ENCODE data around the gene PUM1.

GRCh38 chr1:30883389-30884172, 181.9 kb downstream of the PUM1 start:
- TF ChIP-seq, protein P1, sequence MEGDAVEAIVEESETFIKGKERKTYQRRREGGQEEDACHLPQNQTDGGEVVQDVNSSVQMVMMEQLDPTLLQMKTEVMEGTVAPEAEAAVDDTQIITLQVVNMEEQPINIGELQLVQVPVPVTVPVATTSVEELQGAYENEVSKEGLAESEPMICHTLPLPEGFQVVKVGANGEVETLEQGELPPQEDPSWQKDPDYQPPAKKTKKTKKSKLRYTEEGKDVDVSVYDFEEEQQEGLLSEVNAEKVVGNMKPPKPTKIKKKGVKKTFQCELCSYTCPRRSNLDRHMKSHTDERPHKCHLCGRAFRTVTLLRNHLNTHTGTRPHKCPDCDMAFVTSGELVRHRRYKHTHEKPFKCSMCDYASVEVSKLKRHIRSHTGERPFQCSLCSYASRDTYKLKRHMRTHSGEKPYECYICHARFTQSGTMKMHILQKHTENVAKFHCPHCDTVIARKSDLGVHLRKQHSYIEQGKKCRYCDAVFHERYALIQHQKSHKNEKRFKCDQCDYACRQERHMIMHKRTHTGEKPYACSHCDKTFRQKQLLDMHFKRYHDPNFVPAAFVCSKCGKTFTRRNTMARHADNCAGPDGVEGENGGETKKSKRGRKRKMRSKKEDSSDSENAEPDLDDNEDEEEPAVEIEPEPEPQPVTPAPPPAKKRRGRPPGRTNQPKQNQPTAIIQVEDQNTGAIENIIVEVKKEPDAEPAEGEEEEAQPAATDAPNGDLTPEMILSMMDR (IDR thresholded peaks at IDR 0.05): no peak
- TF ChIP-seq POLR2A (IDR thresholded peaks at IDR 0.05) (no peak), EP300 (IDR thresholded peaks at IDR 0.05) (no peak)
